ENCODE results near the gene AP3D1.

DNA sequence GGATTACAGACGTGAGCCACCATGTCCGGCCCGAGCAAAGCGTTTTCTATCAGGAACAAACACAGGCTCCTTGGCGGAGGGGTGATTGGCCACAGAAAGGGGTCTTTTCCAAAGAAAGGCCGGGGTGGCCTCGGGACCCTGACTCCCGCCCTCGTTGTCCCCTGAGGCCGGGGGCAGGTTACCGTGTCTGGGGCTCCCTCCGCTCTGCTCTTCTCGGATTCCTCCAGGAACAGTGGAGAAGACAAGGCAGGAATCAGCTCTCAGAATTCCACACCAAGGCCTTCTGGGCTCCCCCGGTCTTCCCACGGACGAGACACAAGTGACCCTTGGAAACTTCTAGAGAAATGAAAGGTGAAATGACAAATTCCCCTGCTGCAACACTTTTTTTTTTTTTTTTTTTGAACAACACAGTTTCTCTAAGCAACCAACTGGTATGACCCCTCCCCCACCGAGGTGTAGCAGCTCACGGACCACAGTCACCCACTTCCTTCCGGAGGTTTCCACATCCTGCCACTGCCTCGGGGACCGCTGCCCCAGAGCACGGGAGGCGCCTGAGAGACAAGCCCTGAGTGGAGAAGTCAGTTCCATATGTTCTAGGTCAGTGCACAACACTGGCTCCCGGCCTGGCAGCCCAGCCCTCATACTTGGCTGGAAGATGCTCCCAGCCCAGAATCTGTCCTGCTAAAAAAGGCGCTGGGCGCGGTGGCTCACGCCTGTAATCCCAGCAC, 66.2 kb downstream of the AP3D1 start:
- TF ChIP-seq EZH2 (IDR thresholded peaks at IDR 0.05; ENCODE audit: low read length, unreplicated experiment) (no peak), EZH2phosphoT487 (IDR thresholded peaks at IDR 0.05; ENCODE audit: borderline replicate concordance, low read length) (no peak)
- TF ChIP-seq, protein P1, sequence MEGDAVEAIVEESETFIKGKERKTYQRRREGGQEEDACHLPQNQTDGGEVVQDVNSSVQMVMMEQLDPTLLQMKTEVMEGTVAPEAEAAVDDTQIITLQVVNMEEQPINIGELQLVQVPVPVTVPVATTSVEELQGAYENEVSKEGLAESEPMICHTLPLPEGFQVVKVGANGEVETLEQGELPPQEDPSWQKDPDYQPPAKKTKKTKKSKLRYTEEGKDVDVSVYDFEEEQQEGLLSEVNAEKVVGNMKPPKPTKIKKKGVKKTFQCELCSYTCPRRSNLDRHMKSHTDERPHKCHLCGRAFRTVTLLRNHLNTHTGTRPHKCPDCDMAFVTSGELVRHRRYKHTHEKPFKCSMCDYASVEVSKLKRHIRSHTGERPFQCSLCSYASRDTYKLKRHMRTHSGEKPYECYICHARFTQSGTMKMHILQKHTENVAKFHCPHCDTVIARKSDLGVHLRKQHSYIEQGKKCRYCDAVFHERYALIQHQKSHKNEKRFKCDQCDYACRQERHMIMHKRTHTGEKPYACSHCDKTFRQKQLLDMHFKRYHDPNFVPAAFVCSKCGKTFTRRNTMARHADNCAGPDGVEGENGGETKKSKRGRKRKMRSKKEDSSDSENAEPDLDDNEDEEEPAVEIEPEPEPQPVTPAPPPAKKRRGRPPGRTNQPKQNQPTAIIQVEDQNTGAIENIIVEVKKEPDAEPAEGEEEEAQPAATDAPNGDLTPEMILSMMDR (conservative IDR thresholded peaks at IDR 0.05; ENCODE audit: low read depth, low read length): no peak

Measured in PC-3 (cell line).